GM19043 (cell line): Measurements from ENCODE around the gene MARK3.

Experiments used
- ATAC-seq: cut with Tn5 transposase; IDR thresholded peaks from one replicate; pipeline ENCODE4 v1.9.1; 2021; ENCODE audit warnings: low read depth; ENCODE audit not compliant: unreplicated experiment

MARK3 gene

DNA sequence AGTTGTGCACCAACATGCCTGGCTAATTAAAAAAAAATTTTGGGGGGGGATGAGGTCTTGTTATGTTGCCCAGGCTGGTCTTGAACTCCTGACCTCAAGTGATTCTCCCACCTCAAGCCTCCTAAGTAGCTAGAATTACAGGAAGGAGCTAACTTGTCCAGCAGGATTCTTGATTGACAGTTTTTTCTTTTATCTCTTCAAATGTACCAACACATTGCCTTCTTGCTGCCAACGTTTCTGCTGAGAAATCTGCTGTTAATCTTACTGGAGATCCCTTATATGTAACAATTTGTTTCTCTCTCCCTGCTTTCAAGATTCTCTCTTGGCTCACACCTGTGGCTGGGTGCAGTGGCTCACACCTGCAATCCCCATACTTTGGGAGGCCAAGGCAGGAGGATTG is 22.4 kb upstream of the MARK3 start:
- ATAC-seq, result no peak

DNA sequence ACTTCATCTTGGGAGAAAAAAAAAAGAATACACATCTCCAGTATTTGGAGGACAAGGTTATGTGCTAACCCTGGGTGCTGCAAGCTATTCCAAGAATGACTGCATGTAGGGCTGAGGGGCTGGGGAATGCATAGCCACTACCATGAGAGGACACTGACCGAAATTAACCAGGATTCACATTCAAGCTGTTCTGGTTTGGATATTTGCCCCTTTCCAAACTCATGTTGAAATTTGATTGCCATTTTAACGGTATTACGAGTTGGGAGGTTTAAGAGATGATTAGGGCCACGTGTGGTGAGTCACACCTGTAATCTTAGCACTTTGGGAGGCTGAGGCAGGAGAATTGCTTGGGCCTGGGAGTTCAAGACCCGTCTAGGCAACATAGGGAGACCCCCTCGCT is 18.5 kb upstream of the MARK3 start:
- ATAC-seq, result no peak

DNA sequence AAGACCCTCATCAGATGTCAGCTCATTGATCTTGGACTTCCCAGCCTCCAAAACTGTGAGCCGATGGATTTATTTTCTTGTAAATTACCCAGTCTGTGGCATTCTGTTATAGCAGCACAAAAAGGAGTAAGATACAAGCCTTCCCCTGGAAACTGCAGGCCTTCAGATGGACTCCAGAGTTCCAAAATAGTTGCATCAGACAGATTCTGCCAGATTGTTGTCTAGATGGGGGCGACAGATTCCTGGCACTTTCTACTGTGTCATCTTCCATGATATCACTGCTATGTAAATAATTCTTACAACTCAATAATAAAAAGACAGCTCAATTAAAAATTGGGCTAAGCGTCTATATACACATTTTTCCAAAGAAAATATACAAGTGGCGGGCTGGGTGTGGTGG is 17.2 kb upstream of the MARK3 start:
- no peak for ATAC-seq

DNA sequence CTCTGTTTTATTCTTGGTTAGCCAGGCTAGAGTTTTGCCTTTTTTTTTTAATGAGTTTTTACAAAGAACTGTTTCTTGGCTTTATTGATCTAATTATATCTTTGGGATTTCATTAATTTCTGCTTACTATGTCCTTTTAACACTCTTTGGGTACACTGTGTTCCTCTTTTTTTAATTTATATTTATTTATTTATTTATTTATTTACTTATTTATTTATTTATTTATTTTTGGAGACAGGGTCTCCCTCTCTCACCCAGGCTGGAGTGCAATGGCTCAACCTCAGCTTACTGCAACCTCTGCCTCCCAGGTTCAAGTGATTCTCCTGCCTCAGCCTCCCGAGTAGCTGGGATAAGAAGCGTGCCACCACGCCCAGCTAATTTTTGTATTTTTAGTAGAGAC is 15.1 kb upstream of the MARK3 start:
- ATAC-seq, result no peak

DNA sequence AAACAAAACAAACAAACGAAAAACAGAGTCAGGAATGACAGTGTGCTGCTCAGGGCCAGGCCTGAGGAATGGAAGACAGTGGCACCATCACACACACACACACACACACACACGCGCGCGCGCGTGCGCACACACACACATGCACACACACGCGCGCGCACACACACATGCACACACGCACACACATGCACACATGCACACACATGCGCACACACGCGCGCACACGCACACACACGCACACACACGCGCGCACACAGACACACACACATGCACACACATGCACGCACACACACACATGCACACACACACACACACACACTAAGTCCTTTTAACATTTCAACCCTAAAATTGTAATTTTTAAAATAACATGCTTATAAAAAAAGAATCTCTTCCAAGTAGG is 13.2 kb upstream of the MARK3 start:
- ATAC-seq, result no peak

DNA sequence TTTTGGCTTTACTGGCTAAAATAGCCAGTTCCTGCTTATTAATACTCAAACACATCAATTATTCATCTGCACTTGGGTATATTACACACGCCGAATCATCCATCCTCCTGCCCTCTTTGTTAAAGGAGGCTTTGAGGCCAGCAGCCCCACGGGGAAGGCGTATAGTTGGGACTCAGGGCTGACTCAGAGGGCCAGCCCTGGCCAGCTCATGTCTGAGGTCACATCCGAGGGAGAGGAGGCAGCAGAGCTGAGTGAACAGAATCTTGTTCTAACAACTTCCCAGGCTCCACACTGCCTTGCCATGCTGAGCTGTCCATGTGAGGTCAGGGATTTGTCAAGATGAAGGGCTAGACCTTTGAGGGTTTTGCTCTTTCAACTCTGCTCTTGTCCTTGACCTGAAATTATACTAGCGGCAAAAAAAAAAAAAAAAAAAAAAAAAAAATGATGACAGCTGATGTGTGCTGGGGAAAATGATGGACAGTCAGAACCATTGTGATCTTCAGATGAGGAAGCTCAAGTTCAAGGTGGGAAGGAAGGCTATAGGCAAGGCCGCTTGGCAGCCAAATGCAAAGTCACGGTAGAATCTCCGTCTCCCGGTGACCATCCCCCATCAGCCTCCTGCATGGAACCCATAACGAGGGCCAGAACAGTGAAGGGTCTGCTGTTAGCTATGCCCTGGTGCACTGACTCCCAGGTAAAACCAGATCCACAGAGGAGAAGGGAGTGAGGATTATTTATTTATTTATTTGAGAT is 12.5 kb upstream of the MARK3 start:
- no peak for ATAC-seq

DNA sequence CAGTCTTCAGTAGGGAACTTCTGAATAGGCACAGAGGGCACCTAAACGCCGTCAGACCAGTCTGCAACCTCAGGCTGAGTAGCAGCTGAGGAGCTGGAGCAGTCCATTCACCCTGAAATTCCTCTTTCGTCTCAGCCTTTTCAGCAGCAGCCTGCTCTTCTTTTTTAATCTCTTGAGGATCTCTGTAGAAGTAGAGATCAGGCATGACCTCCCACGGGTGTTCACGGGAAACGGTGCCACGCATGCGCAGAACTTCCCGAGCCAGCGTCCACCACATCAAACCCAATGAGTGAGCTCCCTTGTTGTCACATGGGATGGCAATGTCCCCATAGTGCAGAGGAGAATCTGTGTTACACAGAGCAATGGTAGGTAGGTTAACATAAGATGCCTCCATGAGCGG is 11.1 kb upstream of the MARK3 start:
- ATAC-seq, result no peak

DNA sequence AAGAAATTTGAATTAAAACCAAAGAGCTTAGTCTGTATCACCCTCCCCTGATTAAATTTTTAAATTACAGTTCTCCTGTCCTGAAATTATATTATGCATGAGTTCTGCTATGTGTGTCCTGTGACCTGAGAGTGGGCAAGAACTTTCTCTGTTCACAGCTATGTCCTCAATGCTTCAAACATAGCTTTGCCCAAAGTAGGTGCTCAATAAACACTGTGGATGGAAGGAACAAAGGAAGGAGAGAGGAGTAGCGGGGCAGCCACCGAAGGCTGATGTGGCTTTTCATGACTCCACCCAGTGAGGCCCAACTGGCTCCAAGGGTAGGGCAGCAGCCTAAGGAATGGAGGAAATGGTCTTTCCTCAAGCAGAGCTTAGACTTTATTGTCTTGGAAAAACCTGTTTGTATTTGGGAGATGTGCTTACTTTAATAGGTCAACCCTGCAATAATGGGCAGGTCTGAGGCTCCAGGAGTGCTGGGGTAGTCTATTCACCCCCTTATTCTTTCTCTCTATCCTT is 7.6 kb upstream of the MARK3 start:
- no peak for ATAC-seq

DNA sequence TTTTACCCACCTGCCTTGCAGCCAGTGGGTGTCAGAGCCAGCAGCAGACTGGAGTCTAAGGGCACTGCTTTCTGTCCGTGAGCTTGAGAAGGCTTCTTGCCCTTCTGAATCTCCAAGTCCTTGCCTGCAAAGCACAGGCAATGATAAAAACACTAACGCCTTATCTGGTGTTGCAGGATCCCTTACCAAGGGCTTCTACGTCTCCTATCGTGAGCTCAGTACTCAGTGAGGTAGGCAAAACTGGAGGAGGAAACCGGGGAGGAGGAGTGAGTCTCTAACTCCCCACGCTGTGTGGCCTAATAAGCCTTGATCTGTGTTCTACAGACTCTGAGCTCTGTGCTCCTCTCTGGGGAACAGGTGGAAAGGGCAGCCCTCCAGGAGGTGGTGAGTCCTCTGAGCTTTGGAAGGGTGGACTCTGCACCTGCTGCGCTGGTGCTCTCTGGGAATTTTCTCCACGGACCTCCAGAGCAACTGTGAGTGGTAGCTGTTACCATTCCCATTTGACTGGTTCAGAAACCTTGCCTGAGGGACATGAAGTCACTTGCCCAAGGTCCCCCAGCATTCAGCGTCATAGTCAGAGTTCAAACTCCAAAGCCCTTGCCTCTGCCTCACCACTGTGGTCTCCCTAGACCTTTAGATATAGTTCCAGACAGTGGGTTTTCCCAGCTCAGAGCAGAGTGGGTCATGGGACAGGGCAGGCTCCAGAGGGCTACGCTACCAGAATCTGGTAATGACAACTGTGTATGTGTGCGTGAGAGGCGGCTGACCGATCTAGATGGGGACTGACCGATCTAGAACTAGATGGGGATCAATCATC is 7.0 kb upstream of the MARK3 start:
- ATAC-seq, result no peak

DNA sequence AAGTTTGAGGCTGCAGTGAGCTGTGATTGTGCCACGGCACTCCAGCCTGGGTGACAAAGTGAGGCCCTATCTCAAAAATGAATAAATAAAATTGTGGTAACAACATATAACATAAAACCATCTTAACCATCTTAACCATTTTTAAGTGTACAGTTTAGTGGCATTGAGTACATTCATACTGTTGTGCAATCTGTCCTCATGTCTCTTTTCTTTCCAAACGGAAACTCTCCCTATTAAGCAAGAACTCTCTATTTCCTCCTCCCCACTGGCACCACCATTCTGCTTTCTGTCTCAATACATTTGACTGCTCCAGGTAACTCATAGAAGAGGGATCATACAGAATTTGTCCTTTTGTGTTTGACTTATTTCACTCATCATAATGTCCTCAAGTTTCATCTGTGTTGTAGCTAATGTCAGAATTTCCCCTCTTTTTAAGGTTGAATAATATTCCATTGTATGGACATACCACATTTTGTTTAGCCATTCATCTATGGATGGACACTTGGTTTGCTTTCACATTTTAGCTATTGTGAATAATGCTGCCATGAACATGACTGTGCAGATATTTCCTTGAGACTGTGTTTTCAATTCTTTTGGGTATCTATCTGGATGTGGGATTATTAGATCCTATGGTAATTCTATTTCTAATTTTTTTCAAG is 4.4 kb upstream of the MARK3 start:
- ATAC-seq, result no peak

DNA sequence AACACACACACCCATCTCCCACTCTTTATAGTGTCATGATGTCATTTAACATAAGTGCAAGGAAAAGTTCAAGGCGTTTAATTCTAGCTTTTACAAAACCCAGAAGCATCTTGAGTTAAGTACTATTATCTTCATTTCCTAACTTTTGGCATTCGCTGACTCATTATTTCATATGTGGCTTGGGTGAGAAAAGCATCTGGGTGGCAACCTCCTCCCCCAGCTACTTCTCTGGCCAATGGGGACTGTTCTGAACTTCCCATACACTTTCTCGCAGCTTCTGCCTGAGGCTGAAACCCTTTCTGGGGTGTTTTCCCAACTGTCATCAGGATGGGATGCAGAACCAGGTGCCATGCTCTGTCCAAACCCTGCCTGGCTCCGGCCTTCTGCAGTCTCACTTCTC is 2.8 kb upstream of the MARK3 start:
- no peak for ATAC-seq

DNA sequence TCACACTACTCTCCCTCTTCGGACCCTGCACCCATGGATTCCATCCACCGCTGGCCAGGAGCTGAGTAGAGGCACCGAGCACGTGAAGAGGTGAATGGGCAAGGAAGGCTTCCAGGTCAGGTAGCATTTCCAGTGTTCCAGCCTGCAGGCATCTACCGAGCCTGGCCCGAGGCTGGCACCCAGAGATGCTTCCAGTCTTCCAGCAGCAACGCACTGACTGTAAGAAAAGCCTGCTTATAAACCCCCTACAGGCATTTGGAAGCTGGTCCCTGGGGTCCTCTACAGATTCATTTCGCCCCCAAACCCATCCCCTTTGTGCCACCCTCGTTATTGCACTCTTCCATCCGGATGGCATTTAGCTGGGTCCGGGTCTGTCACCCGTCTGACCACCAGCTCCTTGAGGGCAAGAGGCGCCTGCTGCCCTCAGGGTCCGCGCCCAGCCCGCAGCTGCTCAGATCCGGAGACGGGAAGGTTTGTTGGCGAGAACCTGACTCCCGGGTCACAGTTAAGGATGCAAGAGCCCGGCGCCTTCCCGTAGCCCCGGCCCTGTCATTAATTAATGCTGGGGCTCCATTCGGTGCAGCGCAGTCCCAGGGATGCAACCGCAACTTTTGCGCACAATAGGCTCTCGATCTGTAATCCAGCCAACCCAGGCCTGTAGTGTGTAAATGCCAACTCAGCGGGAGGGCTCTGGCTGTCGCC is 614 bp upstream of the MARK3 start:
- peak; percentile 2 for ATAC-seq

DNA sequence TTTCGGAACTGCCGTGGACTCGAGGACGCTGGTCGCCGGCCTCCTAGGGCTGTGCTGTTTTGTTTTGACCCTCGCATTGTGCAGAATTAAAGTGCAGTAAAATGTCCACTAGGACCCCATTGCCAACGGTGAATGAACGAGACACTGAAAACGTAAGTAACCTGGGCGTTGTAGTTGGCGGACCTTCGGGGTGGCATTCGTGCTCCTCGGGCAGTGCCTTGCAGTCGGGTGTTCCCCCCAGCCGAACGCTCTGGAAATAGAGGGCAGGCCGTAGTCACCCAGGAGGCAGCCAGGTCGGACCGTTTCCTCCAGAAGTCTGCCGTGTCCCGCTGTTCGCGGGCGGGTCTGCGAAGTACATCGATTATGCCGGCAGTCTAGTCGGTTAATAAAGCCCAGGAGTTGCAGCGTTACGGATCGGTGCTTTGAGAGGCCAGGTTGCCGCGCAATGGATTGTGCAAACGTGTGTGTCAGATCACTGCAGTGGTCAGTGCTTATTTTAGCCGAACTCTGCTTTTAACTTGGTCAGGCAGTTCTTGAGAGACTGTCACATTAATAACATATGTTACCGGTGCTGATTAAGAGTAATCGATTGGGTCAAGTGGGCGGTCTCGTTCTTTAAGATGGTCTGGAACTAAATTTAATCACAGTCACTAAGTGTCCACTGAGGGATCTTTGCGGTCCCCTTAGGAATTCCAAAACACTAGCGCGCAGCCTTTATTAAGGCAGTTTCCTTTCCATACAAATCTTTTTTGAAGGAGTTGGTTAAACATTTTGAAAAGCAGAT is 906 bp downstream of the MARK3 start:
- ATAC-seq, result peak; percentile 7

DNA sequence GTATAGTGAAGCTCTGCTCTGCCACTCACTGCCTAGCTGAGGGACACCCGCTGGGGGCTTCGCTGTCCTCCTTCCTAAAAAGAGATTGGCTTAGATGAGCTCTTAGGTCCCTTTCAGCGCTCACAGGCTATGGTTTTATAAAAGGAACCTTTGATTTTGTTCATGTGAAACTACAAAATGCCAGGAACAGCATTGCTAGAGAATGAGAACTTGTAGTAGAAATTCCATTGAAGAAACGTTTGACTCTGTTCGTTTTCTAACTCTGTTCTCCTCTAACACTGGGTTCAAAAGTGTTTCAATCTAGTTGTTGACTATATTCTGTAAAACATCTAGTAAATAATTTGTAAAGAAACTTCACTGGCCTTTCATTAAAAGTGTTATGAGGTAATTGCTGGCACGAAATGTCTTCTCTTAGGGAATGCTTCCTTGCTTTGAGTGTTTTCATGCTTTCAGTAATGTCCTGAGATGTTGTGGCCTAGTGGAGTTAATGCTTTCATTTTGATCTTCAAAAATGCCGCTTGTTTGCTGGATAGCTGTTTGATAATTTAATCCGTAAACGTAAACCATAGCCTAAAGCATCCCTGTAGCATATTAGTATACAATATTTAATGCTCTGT is 1.6 kb downstream of the MARK3 start:
- no peak for ATAC-seq

DNA sequence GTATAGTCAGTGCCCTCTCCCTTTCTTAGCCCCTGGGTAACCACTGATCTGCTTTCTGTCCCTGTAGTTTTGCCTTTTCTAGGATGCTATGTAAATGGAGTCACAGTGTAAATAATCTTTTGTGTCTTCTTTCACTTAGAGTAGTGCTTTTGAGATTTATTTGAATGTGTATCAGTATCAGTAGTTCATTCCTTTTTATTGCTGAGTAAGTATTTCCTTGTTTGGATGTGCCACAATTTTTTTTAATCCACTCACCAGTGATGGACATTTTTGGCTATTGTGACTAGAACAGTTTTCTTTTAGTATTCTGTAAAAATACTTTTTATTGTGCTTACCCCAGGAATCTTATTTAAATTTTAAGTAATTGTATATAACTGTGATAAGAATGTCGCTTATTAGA is 3.4 kb downstream of the MARK3 start:
- no peak for ATAC-seq

DNA sequence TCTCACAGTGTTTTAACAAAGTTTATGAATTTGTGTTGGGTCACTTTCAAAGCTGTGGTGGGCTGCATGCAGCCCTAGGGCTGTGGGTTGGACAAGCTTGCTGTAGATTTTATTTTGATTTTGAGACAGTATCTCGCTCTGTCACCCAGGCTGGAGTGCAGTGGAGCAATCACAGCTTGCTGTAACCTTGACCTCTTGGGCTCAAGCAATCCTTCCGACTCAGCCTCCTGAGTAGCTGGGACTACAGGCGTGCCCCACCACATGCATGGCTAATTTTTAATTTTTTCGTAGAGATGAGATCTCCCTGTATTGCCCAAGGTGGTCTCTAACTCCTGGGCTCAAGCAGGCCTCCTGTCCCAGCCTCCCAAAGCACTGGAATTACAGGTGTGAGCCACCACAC is 5.4 kb downstream of the MARK3 start:
- no peak for ATAC-seq

DNA sequence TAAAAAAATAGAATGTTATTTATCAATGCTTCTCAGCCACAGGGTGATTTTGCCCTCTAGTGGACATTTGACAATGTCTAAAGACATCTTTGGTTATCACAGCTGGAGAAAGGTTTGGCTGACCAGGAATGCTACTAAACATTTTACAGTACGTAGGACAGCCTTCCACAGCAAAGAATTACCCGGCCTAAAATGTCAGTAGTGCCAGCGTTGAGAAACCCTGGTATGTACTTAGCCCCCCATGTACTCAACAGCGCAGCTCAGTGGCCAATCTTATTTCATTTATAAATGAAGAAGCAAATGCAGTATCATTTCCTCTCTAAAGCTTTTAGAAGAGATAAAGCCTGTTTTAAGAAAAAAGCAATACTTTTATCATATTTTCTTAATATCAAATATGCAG is 5.8 kb downstream of the MARK3 start:
- no peak for ATAC-seq

DNA sequence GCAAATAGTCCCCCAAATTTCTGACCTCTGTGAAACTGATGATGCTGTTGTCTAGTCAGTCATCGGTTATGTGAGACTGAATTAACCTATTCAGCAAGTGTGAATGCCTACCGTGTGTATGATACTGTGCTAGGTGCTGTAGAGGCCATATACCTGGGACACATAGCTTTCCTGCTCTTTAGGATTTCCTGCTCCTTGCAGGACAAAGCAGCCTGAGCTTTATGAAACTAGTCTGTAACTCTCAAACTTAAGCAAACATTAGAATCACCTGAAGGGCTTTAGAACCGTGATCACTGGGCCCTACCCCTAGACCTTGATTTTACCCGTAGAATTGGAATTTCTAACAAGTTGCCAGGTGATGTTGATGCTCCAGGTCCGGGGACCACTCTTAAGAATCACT is 6.9 kb downstream of the MARK3 start:
- ATAC-seq, result no peak

DNA sequence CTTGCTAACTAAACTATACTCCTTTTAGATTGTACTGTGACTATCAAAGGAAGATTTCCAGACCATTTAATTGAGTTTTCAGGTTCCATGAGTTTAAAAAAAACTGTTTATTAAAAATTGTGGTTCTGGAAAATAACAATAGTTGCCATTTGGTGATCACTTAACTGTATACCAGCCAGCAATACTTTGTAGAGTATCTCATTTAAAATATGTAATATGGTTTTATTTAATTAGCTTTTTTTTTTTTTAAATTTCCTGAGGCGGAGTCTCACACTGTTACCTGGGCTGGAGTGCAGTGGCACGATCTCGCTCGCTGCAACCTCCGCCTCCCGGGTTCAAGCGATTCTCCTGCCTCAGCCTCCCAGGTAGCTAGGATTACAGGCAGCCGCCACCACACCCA is 7.4 kb downstream of the MARK3 start:
- no peak for ATAC-seq

DNA sequence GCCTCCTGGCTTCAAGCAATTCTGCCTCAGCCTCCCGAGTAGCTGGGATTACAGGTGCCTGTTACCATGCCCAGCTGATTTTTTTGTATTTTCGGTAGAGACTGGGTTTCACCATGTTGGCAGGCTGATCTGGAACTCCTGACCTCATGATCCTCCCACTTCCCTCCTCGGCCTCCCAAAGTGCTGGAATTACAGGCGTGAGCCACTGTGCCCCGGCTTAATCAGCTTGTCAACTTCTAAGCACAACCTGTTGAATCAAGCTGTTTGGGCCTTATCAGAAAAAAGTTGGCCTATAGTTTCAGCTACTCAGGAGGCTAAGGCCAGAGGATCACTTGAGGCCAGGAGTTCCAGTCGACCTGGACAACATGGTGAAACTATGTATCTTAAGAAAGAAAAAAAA is 7.9 kb downstream of the MARK3 start:
- ATAC-seq, result no peak
